AML-193 (cell line): ENCODE data around the gene PATJ.
"Not testable (repeated sequence)": the region's sequence is repeated elsewhere in the genome, so short reads cannot be mapped to it uniquely, and the experiment has no call there.

Experiments
- DNase-seq, 2 experiments: peaks; one replicate each; lab custom pipeline; 2025; lab: John Stamatoyannopoulos, UW

PATJ gene

DNA sequence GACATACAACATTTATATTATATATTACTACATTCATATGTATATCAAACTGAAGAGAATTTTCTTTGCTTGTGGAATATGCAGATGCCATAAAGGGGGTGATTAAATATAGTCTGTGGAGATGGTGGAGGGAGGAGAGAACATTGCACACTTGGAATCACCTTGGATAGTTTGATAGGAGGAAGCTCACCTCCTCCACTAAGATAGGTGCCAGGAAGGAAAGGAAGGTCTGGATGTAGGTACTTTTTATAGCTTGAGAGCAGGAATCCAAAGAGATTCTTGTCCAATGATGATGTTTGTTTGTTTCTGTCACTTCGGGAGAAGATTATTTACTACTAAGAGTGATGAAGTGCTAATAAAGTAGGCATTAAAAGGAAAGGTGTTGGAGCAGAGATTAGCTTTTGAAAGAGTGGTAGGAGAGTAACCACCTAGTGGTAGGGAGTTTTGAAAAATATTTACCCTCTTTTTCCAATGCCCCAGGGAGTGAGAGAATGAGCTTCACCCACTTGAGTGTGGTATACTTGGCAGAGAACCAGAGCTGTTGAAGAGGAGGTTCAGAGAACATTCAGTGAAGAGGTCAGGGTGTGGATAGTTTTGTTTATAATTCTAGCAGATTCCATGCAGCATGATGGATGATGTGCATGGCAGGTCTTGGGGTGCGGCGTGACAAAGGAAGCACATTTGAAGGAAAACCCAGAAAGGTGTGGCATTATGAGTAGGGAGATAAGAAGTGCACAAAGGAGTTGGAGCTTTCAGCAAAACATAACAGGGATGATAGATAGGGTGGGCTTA is 145.0 kb downstream of the PATJ start:
- no peak for DNase-seq

DNA sequence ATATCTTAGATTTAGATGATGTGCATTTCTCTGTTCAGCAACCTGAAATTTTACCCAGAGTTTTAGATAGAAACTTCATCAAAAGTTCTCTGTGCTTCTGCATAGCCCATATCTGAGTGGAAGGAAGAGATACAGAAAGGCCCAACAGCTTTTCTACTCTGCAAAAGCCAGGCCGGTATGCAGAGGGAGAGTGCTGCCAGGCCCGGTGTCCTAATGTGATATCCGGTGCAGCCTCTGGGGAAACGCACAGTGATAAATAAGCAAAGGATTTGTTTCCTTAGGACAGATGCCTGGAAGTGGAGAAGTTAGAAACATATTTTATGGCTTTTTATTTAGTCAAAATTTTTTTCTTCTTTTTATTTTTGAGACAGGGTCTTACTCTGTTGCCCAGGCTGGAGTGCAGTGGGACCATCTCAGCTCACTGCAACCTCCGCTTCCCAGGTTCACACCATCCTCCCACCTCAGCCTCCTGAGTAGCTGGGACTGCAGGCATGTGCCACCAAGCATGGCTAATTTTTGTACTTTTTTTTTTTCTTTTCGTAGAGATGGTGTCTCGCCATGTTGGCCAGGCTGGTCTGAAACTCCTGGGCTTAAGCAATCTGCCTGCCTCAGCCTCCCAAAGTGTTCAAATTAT is 145.8 kb downstream of the PATJ start:
- DNase-seq: no peak

DNA sequence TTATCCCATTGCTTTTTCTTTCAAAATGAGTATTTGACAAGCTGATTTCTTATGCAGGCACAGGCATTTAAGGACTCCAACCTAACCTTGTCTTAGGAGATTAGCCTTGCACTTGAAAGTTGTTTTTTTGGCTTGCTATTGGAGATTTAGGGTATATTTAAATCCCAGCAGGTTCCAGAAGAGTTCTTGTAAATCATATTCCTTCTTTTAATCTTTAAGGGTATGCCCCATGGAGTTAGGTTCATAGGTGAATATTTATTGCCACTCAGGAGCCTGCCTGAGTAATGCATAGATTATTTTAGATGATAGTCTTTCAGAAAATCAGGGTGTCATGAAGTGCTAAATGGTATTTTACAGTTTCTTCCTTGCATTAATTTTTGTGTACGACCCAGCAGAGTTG is 146.5 kb downstream of the PATJ start:
- DNase-seq: no peak

DNA sequence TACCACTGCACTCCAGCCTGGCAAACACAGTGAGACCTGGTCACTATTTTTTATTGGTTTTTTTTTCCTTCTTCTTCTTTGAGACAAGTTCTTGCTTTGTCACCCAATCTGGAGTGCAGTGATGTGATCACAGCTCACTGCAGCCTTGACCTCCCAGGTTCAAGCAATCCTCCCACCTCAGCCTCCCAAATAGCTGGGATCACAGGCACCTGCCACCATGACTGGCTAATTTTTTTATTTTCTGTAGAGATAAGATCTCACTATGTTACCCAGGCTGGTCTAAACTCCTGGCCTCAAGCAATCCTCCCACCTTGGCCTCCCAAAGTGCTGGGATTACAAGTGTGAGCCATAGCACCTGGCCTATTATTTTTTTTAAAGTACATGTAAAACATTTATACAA is 148.2 kb downstream of the PATJ start:
- DNase-seq: not testable (repeated sequence)

DNA sequence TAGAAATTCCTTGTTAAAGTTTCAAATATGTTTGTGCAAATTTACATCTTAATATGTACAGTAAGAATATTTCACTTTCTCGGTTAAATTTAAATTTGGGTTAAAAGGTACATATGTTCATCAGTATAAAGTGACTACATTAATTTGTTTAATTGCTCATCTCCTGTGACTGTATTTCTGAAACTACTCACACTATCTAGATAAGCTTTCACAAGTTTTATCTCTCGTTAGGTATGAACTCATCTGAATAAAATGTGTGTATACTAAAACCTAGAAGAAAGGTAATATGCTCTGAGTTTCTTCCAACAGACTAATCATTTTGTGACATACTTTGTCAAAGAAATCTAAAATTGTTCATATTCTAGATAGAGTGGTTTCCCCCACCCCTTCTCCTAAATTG is 150.7 kb downstream of the PATJ start:
- DNase-seq: no peak

DNA sequence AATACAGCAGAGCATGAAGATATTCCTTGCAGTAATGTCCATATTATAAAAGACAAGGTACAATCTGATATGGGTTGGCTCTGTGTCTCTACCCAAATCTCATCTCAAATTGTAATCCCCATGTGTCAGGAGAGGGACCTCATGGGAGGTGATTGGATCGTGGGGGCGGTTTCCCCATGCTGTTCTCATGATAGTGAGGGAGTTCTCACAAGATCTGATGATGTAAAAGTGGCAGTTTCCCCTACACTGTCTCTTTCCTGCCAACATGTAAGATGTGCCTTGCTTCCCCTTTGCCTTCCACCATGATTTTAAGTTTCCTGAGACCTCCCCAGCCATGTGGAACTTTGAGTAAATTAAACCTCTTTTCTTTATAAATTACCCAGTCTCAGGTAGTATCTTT is 152.0 kb downstream of the PATJ start:
- not testable (repeated sequence) for DNase-seq

DNA sequence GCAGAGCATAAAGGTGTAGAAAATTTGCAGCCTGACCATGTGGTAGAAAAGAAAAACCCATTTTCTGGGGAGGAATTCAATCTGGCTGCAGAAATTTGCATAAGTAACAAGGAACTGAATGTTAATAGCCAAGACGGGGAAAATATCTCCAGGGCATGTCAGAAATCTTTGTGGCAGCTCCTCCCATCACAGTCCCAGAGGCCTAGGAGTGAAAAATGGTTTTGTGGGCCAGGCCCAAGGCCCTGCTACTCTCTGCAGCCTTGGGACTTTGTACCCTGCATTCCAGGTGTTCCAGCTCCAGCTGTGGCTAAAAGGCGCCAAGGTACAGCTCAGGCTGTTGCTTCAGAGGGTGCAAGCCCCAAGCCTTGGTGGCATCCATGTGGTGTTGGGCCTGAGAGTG is 152.9 kb downstream of the PATJ start:
- no peak for DNase-seq

DNA sequence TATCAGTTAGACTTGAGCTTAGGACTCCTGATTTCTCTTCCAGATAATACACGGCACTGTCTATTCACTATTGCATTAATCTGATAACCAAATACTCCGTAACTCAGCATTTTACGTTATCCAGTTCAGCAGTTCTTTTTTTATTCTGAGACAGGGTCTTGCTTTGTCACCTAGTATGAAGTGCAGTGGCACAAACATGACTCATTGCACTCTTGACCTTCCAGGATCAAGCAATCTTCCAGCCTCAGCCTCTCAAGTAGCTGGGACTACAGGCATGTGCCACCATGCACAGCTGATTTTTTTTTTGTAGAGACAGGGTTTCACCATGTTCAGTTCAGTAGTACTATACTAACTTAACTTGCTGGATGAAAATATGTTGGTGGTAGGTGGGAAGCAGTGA is 156.4 kb downstream of the PATJ start:
- DNase-seq: no peak

DNA sequence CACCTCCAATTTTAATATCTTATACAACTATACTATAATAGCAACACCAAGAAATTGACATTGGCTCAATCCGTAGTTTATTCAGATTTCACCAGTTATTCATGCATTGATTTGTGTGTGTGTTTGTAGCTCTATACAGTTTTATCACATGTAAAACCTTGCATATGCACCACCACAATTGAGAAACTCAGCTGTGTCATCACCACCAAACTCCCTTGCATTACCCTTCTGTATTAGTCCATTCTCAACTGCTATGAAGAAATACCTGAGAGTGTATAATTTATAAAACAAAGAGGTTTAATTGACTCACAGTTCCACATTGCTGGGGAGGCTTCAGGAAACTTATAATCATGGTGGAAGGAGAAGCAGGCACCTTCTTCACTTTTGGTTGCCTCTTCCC is 162.1 kb downstream of the PATJ start:
- no peak for DNase-seq

DNA sequence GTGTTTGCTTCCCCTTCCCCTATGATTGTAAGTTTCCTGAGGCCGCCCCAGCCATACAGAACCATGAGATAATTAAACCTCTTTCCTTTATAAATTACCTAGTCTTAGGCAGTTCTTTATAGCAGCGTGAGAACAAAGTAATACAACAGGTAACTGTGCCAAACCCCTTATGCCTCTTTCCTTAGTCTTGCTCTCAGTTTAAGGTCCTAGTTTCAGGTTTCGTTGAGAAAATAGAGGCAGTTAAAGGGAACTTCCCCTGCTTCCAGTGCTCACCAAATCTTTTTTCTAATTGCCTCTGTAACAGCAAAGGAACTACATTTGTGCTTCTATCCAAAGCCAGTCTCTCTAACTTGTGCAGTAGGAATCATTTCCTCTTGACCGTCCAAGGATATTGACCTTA is 164.8 kb downstream of the PATJ start:
- DNase-seq: no peak

DNA sequence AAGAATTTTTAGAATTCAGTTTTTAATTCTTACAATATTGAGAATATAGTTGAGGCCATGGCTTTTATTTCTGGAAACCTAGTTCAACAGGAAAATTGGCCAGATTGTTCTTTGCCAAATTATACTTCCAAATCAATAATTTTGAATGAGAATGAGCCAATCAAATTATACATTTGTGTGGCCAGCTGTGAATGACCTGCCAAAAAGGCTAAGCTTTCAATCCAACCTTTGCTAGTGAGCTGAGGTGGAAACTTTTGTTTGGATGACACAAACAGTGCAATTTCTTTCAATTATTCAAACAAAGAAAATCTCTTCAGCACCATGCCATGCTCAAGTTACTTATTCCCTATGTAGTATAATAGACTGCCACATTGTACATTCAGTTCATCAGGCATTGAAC is 167.8 kb downstream of the PATJ start:
- DNase-seq: no peak

DNA sequence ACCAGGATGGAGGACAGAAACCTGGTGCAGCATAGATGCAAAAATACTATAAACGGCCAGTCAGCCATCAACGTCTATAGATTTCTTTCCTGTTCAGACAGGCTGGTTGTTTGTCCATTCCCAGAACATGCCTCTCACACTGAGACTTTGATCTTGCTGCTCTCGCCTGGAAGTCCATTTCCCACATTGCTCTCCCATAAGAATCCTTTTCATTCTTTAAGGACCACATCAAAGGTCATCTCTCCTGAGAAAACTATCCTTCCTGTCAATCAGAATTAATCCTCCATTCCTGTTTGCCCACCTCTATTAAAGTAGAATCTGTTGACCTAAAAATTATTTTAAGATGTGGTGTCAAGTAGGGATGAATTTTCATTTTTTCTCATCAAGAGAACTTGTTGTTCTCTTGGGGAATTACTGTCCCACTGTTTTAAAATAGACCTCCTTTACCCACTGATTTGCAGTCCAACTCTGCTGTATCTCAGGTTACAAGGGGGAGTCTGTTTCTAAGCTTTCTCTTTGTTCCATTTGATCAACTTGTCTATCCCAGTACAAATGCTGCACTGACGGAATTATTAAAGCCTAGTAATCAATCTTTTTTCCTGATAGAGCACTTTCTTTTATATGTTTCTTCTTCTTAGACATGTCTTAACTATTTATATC is 172.7 kb downstream of the PATJ start:
- no peak for DNase-seq

DNA sequence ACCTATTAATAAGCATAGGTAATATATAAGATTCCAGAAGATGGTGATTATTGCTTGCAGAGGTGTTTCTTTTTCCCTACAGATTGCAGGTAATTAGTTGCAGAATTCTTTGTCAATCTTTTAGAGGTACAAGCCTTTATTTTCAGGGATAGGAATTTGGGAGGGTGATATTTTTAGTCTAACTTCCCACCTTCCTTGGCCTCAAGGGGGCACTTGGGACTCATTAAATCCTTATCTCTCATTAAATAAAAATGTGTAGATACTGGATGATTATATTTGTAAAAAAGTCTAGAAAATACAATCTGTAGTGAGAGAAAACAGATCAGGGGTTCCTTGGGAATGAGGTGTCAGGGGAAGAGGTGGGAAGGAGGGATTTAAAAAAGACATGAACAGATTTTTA is 179.2 kb downstream of the PATJ start:
- no peak for DNase-seq

DNA sequence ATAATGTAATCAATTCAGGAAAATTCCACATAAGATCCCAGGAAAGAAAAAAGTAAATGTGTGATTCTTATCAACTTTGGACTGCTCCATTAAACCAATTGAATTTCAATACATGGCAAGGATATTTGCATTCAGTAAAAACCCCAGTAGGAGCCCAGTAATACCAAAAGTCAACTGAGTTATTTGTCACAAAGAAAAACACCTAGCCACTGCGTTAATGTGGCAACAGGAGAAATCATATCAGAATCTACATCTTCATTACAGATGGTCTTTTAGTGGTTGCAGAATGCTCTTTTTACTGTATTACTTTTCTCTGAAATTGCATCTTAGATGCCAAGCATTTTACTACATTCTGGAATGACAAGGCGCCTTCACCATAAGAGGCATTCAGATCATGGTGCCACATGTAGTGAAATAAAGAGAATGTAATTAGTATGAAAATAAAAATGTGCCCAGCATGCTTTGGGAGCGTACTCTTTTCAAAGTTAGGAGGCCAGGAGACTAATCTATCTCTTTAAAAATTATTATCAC is 180.7 kb downstream of the PATJ start:
- DNase-seq: no peak

DNA sequence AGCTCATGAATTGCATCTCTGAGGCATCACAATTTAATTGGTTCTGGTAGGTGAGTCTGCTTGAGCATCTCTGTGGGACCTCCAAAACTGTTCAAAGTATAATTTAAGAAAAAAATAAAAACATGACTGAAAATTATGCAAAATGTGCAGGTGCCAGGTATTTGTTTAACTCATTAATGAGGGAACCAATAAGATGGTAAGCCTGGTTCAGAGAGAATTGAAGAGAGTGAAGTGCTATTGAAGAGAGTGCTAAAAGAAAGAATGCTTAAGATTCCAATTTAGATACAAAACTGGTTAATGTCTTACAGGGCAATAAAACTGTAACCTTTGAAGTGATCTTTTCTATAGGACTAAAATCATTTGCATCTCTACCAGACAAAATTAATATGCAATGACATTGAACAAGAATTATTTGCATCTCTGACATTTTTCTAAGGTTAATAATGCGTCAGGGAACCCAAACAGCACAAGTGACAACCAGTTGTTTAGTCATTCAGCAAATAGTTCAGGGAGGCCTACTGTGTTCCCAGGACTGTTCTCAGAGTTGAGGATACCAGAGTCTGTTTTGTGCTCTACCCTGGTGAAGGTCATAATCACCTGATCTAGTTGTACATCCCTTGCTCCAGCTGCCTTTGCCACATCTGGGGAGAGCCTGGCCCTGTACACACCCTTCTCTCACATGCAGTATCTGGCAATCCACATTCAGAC is 183.5 kb downstream of the PATJ start:
- DNase-seq: no peak

DNA sequence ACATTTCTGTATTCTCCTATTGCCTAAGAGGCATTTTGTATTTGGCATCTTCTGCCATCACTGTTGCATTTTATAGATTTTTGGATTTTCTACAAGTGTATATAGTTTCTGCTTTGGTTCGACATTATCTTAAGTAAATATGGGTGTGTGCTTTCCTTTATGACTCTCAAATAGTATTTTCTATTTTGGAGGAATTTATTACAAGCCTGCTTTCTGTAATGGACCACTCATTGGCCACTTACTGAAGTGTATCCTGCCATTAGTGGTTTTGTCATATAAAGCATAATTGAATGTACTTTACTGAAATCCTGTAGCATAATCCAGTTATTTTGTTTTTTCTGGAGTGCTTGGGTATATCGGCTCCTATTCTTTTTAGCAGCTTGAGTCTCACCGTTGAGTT is 184.3 kb downstream of the PATJ start:
- DNase-seq: no peak

DNA sequence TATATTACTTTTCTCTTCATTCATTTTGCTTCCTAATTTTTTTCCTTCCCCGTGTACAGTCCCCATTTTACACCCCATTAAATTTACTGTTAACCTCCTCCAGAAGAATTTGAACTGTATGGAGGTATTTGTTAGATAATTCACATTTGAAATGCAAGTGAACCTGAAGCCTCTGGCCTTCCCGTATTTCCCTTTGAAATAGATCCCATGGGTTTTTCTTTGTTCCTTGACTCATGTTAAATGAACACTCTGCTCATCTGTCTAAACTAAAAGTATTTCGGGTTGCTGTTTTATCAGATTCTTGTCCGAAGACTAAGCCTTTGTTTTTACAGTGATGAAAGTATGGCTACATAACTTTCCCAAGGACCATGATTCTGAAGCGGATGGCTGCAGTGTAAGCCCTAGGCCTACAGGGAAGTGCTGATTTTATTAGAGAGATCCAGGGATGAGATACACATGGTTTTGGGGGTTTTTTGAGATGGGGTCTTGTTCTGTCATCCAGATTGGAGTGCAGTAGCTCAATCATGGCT is 187.9 kb downstream of the PATJ start:
- DNase-seq: no peak

DNA sequence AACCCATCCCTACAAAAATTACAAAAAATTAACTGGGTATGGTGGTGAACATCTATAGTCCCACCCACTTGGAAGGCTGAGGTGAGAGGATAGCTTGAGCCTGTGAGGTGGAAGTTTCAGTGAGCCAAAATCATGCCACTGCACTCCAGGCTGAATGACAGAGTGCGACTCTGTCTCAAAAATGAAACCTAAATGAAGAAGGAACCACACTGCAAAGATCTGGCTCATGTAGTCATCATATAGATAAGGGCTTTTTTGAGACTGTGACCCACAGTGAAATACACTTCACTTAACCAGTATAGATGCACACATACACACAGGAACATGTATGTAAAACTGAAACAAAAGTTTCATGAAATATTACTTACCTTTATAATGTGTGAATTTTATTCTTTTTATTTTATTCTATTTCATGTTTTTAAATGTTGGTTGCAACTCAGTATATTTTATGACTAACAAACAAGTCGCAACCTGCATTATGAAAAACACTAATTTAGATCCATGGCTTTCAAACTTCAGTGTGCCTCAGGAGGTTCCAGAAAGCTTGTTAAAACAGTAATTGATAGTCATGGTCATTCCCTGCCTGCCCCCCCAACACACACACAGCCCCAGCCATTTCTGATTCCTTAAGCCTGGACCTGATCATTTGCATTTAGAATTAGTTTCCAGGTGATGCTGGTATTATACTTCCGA is 189.5 kb downstream of the PATJ start:
- no peak for DNase-seq

DNA sequence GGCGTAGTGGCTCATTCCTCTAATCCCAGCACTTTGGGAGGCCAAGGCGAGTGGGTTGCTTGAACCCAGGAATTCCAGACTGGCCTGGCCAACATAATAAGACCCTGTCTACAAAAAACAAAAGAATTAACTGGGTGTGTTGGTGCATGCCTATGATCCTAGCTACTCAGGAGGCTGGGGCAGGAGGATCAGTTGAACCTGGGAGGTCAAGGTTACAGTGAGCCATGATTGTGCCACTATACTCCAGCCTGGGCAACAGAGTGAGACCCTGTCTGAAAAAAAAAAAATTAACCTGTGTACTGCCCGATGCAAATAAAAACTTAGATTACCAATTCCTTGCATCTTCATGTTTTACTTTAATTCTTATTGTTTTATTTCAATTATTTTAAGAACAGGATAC is 193.2 kb downstream of the PATJ start:
- DNase-seq: no peak

DNA sequence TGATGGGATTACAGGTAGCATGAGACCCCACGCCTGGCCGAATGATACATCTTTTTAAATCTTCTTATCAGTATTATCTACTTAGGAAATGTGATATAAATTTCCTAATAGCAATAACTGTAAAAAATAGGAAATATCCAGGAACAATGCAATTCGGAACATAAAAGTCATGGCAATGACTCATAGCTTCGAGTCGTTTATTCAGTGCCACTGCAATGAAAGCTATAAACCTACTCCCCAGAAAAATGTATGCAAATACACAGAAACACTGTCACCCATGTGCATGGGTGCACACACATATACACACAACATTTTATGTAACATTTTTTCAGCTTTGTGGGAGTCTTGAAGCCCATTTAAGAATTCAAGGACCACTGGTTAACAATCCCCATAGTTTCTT is 194.6 kb downstream of the PATJ start:
- DNase-seq: no peak

DNA sequence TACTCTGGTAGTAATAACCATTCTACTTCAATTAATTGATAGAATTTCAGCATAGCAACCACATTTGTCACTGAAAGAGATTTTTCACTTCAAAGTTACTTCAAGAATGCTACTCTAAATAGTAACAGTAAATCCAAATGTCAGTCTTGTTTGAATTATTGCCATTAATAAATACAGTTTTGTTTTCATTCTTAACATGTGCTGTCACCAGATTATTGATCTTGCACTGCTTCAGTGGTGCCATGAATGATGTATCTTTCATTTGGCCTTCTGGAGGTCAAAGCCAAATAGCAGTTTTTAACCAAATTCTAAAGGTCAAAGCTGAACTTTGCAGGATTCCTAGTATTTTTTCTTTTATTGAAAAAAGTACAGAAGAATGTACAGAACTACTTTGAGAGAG is 199.5 kb downstream of the PATJ start:
- DNase-seq: no peak

DNA sequence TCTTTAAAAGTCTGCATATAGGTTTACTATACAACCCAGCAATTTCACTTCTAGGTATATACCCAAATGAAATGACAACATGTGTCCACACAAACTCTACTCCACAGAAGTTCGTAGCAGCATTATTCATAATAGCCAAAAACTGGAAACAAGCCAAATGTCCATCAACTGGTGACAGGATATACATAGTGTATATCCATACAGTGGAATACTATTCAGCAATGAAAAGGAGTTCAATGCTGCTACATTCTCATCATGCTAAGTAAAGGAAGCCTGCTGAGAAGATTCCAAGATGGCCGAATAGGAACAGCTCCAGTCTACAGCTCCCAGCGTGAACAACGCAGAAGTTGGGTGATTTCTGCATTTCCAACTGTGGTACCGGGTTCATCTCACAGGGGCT is 200.6 kb downstream of the PATJ start:
- no peak for DNase-seq
